GM18868 (cell line): ENCODE data around the gene ENTREP3.
A peak's percentile ranks its signal among the peaks of the same experiment; 100 is the strongest.

ENCODE experiments used
- ATAC-seq: cut with Tn5 transposase; IDR thresholded peaks from one replicate; pipeline ENCODE4 v1.9.1; 2021; ENCODE audit warnings: mild to moderate bottlenecking, moderate library complexity; ENCODE audit not compliant: unreplicated experiment

ENTREP3 gene

DNA sequence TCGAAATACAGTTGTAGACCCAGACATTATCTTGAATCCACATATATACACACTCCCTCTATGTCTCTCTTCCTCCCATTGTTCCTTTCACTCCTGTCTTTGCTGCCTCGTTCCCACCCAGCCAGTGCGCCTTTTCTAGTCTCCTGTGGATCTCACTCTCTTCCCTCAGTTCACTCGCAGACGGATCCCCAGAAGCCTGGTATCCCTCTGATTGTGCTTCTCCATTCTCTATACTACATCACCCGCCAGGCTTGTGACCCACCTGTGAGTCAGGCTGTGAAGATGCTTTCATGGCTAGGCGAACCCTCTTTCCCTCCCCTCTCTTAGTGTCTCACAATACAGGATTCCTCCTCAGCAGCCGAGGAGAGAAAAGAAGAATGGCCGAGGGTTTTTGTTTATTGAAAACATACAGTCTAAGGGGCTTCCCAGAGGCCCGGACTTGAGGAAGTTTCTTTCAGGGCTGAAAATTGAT lies 23.4 kb upstream of the ENTREP3 start:
- no peak for ATAC-seq

DNA sequence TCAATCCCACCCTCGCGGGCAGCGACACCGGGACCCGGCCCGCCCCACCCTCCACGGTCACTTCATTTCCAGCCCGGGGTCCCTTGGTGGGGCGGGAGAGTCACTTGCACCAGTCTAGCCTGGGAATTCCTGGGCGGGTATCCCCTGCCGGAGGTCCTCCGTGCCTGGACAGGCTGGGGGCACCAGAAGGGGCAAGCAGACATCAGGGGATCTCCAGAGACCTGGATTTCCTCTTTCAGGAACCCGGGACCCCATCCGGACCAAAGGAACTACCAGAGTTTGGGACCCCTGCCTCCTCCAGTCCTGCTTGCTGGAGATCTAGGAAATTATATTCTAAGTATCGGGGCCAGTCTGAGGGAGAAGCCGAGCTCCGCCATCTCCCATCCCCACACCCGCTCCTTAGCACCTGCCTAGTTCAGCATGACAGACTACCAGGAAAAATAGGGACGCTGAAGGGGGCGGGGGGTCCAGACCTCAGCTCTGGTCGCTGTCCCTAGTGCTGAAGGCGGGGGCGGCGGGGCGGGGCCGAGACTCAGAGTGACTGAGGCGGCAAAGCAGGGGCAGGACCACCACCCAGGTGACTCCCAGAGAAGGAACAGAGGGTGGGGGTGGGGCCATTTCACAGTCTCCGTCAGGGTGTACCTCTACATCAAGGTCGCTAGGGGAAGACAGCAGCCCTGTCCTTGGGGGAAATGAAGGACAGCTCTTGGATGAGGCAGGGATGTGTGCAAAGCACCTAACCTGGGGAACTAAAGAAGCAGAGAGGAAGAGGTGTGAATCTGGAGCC lies 22.8 kb upstream of the ENTREP3 start:
- no peak for ATAC-seq

DNA sequence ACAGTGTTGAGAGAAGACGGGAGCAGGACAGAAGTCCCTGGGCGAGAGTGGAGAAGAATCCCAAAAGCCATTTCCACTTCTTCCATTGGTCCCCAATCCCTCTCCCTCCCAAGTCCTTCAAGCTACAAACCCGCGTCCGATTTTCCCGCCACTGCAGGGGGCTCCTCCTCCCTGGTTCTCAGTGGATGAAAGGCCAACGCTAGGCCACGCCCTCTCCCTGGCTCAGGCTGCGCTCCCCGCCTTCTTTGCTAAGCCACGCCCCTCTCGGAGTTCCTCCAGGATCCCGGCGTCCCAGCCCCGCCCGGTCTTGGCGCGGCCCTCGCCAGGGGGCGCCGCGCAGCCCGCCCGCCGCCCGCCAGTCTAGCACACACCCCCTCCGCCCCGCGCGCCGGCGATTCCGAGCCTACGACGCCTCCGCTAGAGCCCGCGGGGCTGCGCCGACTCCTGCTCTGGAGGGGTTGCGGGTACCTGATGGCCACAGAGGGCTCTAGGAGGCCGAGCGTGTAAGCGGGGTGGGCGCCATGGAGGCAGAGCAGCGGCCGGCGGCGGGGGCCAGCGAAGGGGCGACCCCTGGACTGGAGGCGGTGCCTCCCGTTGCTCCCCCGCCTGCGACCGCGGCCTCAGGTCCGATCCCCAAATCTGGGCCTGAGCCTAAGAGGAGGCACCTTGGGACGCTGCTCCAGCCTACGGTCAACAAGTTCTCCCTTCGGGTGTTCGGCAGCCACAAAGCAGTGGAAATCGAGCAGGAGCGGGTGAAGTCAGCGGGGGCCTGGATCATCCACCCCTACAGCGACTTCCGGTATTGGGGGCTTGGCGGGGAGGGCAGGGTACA lies 22.0 kb upstream of the ENTREP3 start, which contains the start of gene HCN3:
TSS of gene HCN3 (plus strand) at position 394 of the 832 bp plus-strand sequence. CDS start at position 522, 128 bp downstream.
- ATAC-seq, result peak; percentile 74

DNA sequence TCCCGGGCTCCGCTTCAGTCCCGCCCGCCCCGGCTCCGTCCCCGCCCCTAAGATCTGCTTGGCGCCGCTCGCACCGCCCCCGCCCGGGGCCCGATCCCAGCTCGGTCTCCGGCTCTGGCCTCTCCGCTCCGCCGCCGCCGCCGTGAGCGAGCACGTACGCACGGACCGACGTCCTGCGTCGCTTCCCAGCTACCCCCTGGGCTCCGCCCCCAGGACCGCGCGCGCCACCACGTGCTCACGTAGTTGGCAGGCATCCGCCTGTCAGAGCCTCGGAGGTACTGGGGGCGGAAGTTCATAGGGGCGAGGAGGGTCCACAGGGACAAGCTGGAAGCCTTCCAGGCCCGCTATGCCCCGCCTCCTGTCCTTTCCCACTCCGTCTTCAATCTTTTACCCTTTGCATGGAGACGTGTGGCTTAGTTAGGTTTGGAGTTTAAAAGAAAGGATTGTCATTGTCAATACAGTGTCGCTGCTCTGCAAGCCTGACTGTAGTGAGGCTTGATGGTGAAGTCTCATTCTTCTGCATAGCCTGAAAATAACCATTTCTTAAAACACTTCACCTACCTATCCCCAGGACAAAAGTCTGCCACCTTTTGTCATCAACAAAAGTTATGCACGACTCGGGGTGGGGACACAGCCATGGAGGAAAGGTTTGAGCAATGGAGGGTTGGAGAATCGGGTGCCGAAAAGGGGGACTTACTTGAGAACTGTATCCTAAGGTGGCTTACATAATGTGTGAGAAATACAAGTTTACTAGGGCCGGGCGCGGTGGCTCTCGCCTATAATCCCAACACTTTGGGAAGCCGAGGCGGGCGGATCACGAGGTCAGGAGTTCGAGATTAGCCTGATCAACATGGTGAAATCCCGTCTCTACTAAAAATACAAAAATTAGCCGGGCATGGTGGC lies 18.3 kb upstream of the ENTREP3 start, which contains the start of gene CLK2:
TSS of gene CLK2 (minus strand) at position 162 of the 903 bp plus-strand sequence. CDS start 2,527 bp downstream, outside the sequence.
- ATAC-seq, result peak; percentile 78

DNA sequence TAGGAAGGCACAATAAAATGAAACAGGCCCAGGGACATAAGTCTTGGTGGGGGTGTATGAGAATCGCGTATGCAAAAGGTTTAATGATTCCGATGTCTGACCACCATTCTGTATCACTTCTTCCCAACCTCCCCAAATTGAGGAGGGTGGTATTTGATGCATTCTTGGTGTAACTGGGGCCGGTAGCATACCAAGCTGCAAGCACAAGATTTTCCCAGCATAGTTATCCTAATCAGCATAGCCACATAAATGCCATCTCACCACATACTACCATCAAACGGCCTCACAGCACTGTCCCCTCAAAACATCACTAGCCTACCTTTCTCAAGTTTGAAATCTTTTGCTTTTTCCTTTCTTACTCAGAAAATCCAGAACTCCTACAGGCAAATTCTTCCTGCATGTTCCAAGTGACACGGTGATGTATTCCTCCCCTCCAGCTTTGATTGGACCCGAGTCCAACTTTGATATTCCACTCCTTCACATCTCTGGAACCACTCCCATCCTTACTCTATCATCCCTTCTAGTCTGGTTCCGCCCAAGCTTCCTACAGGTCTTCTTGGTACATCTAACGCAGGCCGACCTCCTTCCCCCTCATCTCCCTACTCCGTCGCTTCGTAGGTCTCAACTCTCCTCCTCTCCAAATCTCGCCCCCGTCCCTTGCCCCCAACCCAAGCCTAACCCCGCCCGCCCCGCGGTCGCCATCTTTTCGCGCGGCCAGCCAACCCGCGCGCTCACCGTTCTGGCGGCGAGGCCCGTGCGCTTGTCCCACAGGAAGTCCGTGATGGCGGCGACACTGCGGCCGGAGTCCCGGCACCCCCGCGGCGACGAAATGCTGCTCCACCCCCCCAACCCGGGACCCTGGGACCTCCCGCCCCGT lies 17.4 kb upstream of the ENTREP3 start:
- ATAC-seq, result peak; percentile 28

DNA sequence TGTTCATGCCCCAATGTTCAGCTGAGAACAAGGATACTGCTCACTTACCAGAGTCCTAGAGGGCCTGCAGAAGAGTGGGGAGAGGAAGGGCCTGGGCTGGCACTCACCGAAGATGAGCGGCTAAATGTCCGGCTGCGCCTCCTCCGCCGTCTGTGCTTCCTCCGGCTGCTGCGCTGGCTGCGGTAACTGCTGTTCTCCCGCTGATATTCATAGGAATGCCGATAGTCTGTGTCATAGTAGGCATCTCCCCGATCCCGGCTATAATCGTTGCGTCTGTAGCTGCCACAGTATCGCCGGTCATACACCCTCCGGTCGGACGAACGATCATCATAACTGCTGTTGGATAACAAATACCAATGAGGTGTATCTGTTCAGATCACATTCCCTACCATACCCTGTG lies 14.1 kb upstream of the ENTREP3 start:
- no peak for ATAC-seq

DNA sequence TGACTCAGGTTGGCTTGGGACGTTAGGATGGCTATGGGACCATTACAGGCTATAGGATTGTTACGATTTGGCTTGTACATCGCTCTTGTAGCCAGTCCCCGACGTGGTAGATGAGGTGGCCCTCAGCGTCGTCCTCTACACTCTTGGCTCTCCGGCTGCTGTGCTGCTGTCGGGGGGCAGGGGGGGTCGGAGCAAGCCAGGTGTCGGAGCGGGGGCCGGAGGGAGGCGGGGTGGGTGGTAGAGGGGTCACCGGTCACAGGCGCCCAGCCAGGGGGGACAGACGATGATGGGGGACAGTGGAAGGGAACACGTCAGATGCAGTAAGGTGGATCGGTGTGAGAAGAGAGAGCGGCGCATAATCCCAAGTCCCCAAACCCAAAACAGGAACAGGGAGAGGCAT lies 13.3 kb upstream of the ENTREP3 start:
- ATAC-seq, result no peak

DNA sequence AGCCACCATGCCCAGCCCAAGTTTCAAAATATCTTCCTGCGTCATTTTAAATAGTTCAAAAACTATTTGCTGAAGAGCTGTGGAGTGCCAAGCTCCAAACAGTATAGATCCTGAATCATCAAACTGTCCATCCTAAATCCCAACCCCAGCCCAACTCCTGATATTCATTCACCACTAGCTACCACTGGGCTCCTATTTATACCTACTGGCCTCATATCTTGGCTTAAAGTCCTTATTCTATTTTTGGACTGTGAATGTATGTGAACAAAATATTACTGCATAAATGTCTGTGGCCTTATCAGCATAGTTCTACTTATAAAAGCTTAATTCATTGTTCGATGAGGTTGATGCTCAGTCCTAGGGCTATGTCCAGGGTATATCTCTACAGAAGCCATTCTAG lies 12.1 kb upstream of the ENTREP3 start:
- ATAC-seq, result no peak

DNA sequence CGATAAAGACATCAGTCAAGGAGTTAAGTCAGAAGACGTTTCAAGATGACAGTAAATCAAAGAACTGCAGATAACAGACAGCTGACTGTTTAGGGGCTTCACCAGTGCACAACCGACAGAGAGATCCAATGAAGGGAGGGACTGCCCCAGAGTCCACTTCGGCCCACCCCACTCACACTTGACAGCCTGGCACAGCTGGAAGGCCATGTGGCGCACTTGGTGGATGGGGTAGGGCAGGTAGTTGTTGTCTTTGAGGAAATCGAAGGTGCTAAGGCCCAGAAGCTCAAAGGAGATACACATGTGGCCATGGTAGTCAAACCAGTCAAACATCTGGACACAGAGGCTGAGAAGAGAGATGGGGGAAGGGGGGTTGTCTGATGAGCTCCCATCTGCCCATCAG lies 11.3 kb upstream of the ENTREP3 start:
- no peak for ATAC-seq

DNA sequence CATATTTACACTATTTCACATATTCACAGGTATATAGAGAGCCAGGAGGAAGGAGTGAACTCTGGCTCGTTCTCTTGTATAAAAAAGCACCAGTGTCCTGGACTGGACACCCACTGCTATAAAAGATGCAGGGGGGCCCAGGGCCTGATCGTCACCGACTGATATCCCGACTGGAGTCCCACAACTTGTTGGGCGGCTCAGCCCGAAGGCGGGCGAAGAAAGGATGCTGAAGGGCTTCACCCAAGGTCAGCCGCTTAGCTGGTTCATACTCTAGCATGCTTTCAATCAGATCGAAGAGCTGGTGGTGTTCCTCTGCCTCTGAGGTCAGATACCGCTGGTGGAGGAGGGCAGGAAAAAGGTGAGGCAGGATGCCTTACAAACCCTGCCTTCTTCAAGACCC lies 7.8 kb upstream of the ENTREP3 start:
- ATAC-seq, result no peak

DNA sequence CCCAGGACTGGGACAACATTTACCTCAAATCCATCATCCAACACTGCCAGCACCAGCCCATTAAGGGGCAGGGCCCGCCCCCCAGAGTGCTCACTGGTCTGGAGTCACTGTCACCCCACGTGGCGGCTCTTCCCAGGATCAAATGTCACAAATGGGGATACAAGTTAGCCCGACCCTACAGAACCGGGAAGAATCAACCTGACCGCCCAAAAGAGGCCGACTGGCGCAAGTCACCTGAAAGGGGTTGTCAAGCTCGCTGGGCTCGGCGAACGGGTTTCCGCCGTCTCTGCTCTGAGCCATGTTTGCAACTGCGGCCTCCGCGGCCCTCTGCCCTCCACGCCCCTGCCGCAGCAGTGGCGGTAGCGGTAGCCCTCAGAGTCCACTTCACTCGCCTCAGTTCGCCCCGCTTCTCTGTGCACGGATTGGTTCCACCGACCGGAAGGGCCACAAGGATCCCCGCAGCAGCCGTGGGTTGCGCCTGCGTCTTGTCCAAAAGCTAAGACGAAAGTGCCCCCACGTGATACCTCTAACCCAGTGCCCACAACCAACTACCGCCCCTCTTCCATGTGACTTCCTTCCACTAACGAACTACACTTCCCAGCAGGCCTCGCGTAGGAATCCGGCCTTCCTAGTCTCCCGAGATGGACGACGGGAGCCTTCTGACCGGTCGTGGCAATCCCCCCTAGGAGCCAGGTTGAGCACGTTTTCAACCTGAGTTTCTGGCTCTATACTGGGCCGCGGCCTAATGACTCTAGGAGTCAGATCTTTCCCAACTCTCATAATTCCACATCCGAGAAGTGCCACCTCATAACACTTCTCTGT lies 6.8 kb upstream of the ENTREP3 start, which contains the start of gene SCAMP3:
TSS of gene SCAMP3 (minus strand) at position 509 of the 822 bp plus-strand sequence. CDS start at position 300, 209 bp downstream.
- ATAC-seq, result peak; percentile 91

DNA sequence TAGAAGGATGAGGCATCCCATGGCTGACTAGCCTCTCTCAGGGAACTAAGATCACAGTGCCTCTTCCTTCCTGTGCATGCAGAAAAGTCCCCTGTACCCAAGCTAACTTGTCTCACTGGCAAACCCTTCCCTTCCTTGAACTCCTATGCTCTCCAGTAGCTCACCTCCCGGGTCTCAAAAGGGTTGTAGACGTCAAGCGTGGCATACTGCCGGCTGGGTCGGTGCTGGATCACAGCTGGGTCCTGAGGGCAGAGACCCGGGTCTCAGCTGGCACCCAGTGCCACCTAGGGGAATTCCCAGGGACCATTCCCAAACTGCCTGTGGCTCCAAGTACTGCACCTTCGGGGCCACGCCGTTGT lies 6.2 kb upstream of the ENTREP3 start:
- ATAC-seq, result no peak

DNA sequence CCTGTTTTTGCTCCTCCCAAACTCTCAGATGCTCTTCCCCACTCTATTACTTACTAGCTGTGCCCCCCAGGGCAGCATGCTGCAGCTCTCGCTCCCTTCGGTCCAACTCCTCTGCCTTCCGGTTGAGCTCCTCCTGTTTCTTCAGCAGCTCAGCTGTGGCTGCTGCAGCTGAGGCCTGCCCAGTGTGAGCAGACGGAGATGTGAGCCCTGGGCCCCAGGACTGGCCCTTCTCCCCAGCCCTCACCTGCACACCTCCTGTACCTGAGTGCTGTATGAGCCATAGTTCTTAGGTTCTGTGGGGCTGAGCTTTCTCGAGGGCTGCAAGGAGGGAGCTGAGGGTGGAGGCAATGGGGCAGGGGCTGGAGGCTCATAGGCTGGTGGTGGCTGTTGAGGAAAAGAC lies 5.0 kb upstream of the ENTREP3 start:
- ATAC-seq, result no peak

DNA sequence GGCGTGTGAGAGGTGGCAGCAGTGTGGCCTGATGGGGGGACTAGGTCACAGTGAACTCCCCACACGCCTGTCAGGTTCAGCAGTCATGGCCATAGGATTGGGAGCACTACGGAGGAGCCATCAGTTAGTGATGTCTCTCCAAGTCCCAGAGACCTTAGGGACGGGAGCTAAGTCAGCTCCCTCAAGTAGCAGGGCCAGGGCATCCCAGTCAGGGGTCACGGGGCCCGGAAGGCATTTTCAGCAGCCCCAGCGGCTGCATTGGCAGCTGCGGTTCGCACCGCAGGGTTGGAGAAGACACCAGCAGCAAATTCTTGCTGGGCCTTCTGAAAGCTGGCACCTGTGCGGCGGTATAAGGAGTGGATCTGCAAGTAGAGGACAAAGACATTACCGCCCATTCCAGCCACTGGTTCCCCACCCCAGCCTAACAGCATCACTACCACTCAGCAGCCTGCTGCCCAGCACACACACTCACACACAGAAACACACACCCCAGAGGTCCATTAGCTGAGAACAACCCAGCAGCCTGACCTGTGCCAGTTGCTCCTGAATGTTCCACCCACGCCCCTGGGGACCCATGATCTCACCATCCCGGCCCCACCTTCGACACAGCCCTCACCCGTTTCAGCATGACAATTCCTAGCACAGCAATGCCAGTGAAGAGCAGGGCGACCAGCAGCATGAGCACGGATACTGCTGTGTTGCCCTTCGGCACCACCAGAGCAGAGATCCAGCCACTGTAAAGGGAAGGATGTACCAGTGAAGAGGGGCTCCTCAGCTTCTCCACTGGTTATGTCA lies 972 bp upstream of the ENTREP3 start:
- no peak for ATAC-seq

DNA sequence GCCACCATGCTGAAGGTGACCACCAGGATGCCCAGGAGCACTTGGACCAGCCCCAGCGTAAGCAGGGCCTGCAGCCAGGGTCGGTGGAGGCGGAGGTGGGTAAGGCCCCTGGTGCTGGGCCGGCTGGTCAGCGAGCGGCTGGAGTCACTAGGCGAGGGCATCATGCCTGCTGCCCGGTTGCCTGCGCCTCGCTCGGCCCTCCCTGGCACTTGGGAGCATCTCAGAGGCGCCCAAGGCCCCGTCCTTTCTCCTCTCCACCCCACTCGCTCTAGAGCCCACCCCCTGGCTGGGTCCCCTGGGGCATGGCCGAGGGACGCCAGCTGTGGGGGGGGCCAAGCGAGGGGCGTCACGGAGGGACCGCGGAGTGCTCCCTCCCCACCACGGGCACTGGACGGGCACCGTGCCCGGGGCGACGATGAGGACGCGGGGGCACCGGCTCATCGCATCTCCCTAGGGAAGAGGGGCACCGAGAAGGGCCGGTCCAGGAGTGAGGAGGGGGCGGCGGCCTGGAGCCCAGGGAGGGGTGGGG lies 505 bp downstream of the ENTREP3 start:
- no peak for ATAC-seq

DNA sequence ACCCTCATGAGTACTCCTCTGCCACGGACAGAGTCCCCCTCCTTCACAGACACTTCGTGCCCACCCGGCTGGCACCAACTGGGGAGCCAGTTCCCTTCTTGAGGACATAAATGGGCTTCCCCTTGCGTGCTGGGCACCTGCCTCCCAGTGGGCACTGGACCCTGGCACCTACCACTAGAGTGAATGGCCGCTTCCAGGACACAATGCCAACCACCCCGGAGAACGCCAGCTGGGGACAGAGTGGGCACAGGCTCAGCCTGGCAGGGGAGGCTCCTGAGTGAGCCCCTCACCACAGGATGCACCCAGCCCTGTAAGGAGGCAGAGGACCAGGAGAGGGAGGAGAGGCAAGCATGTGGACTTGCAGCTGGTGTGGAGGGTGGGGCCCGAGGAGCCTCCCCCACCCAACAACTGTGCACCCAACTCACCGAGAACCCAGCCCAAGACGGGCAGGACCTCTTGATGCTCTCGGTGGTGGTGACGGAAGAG lies 1.0 kb downstream of the ENTREP3 start:
- no peak for ATAC-seq

DNA sequence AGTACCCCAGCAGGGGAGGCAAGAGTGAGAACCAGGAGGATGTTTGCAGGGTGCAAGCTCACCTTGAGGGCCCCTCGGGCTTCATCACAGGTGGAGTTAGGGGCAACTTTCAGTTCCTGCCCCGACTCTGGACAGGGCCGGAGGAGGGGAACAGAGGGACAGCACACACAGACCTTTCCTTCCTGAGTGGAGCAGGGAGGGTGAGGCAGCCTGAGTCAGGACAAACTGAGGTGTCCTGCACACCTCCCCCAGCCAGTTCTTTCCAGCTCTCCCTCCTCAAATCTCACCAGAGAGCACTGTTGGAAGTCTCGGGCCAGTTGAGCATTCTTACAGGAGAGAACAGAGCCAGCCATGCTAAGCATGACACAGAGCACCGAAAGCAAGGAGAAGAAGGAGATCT lies 1.5 kb downstream of the ENTREP3 start:
- no peak for ATAC-seq

DNA sequence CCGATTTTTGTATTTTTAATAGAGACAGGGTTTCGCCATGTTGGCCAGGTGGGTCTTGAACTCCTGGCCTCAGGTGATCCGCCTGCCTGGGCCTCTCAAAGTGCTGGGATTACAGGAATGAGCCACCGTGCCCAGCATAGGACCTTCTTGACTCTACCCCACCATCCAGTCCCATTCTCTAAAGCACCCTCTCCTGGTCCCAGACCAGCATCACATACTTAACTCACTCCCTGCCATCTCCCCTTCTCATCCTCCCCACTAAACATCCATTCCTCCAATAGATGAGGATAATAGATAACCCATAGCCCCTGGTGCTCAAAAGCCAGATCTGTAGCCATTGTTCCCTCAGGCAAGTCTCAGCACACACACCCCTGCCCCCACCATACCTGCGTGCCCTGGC lies 2.1 kb downstream of the ENTREP3 start:
- no peak for ATAC-seq
